Common myeloid progenitor, CD34-positive (primary cell): ENCODE data around the gene CHST7.
A peak's percentile ranks its signal among the peaks of the same experiment; 100 is the strongest.

Experiments
- CTCF ChIA-PET: fragments of 350-600 bp; sonication (Branson Sonifier 250); formaldehyde crosslinking; loops from one replicate; lab custom pipeline; 2021; ENCODE audit warnings: antibody characterized with exemption; lab: Charles Lee
- POLR2A ChIA-PET: fragments of 350-600 bp; sonication (Branson Sonifier 250); formaldehyde crosslinking; loops from one replicate; lab custom pipeline; 2021; ENCODE audit warnings: antibody characterized with exemption; lab: Charles Lee
- DNase-seq, 3 donors: peaks; one replicate each; pipeline versions ENCODE4 v3.0.0 to v3.0.0-alpha.2; 2013
- H3K27ac ChIP-seq, 2 experiments: 1 replicate in 1 of 2; 2 replicates in 1 of 2; pipeline ENCODE4 v1.7.0; 2013; ENCODE audit warnings: inconsistent platforms in 2 of 2, low read length in 2 of 2, mild to moderate bottlenecking in 2 of 2, low read depth in 1 of 2, moderate library complexity in 1 of 2; ENCODE audit not compliant: severe bottlenecking in 2 of 2, insufficient read depth in 1 of 2, poor library complexity in 1 of 2
- H3K27me3 ChIP-seq, 5 experiments: replicated peaks in 2 of 5; 1 replicate in 3 of 5; 2 replicates in 2 of 5; pipeline versions ENCODE4 v1.6.1 to v1.7.0; 2013; ENCODE audit warnings: low read length in 4 of 5, mild to moderate bottlenecking in 2 of 5, moderate library complexity in 2 of 5, inconsistent platforms in 1 of 5; ENCODE audit not compliant: insufficient read depth in 5 of 5, control insufficient read depth in 4 of 5
- H3K36me3 ChIP-seq, 4 experiments: 1 replicate in 2 of 4; 2 replicates in 2 of 4; pipeline versions ENCODE4 v1.6.1 to v1.7.0; 2013; ENCODE audit warnings: low read length in 3 of 4, control low read depth in 1 of 4, mild to moderate bottlenecking in 1 of 4; ENCODE audit not compliant: control insufficient read depth in 4 of 4, insufficient read depth in 4 of 4
- H3K4me1 ChIP-seq, 4 experiments: 1 replicate in 3 of 4; 2 replicates in 1 of 4; pipeline versions ENCODE4 v1.6.1 to v1.7.1; 2013; ENCODE audit warnings: low read length in 3 of 4, mild to moderate bottlenecking in 3 of 4, control low read depth in 1 of 4, inconsistent platforms in 1 of 4, moderate library complexity in 1 of 4; ENCODE audit not compliant: control insufficient read depth in 4 of 4, insufficient read depth in 4 of 4; ENCODE audit errors: control extremely low read depth in 1 of 4
- H3K4me3 ChIP-seq, 7 experiments: 1 replicate in 4 of 7; 2 replicates in 3 of 7; pipeline versions ENCODE4 v1.5.1 to v1.7.0; 2013; ENCODE audit warnings: mild to moderate bottlenecking in 7 of 7, low read length in 6 of 7, moderate library complexity in 6 of 7, inconsistent platforms in 2 of 7, low read depth in 2 of 7, control low read depth in 1 of 7; ENCODE audit not compliant: insufficient read depth in 4 of 7, control insufficient read depth in 1 of 7; ENCODE audit errors: extremely low read depth in 1 of 7
- H3K9me3 ChIP-seq, 5 experiments: 1 replicate in 4 of 5; 2 replicates in 1 of 5; pipeline versions ENCODE4 v1.6.1 to v1.7.1; 2013; ENCODE audit warnings: low read length in 4 of 5, mild to moderate bottlenecking in 2 of 5, inconsistent platforms in 1 of 5, low read depth in 1 of 5, moderate library complexity in 1 of 5; ENCODE audit not compliant: control insufficient read depth in 4 of 5, insufficient read depth in 2 of 5; ENCODE audit errors: control extremely low read depth in 1 of 5
- WGBS: methylation state at CpG from one replicate; pipeline ENCODE4 v1.1.5; 2013; ENCODE audit not compliant: insufficient coverage; 5-methylcytosine and 5-hydroxymethylcytosine counted together

The CHST7 gene

DNA sequence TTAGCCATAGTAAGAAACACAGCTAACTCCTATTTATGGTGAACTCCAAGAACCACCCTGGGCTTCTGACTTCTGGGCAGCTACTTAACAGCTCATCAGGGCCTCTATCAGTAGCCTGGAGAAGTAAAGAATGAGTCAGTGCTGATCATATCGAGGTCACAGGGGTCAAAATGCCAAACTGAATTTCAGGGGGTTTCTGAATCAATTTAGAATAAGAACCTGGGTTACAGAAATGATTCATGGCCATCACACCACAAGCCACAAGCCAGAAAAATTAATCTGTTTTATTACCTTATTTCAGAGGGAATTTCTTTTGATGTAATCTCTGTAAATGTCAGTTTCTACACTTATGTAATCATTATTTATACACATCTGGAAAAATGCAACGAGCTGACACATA, 64.4 kb downstream of the CHST7 start:
- Histone ChIP-seq H3K4me3 (no peak overlapping the region), H3K27me3 (peaks cover 0 to 4% (median 0%) of the 10 kb centered on the region in 5 experiments), H3K4me1 (no peaks in the 10 kb centered on the region), H3K36me3 (peaks cover 0 to 15% (median 2%) of the 10 kb centered on the region in 4 experiments), H3K27ac (no peak overlapping the region), H3K9me3 (no peaks in the 10 kb centered on the region)
- DNase-seq = peak in 2 of 3 donors; percentile 47 to 50
- POLR2A ChIA-PET = interaction anchor here (0.9 kb wide), 1 partner anchor 199 kb away, joined by 3 read pairs; the partner anchor contains the start of gene RP2
- CTCF ChIA-PET = interaction anchor here (1.3 to 1.6 kb wide), 3 partner anchors 10 to 70 kb away, joined by 3 to 4 read pairs (median 3); no protein-coding TSS in a partner anchor
- WGBS = 17% methylated on average over 1 of the region's 2 CpGs

DNA sequence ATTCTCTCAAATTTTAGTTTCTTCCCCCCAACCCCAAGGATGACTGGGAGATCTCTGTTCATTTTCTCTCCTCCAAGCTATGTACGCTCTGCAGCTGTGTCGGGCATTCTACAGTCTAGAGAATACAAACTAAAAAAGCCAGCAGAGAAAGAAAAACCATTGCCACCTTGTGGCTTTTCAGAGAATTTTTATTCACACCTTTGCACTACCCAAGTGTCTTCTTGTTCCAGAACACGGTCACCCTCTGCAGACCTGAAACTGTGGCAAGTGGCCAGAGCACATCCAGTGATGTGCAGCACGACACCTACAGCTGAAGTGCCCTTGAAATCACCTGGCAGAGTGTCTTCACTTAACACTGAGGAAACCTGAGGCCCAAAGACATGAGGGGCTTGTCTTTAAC, 68.6 kb downstream of the CHST7 start:
- Histone ChIP-seq H3K27ac (no peak overlapping the region), H3K36me3 (peaks cover 2 to 26% (median 4%) of the 10 kb centered on the region in 4 experiments), H3K4me3 (no peak overlapping the region), H3K4me1 (peaks cover 0 to 4% (median 0%) of the 10 kb centered on the region in 4 experiments), H3K9me3 (no peaks in the 10 kb centered on the region), H3K27me3 (peaks cover 0 to 7% (median 0%) of the 10 kb centered on the region in 5 experiments)
- ChIA-PET POLR2A (interaction anchor here (0.6 kb wide), 1 partner anchor 68 kb away, joined by 6 read pairs; no protein-coding TSS in a partner anchor), CTCF (interaction anchor here (0.6 to 1.9 kb wide), 9 partner anchors 13 to 260 kb away, joined by 3 to 16 read pairs (median 4); no protein-coding TSS in a partner anchor)
- DNase-seq = peak; percentile 13 to 50 (median 43)
- WGBS = 69% methylated on average over 4 of the region's 4 CpGs

DNA sequence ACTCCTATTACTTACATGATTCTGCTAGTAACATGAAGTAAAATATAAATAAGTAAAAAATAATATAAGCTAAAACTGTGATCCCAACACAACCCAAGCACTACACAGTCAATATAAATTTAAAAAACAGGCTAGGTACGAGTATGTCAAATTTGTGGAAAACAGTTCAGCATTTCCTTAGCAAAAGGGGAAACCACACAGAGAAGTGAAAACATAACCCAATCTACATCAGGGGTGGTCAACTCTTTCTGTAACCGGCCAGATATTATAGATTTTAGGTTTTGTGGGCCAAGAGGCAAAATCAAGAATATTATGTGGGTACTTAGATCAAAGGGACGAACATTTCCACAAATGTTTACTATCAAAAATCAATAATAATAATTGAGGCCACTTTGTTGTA, 70.1 kb downstream of the CHST7 start:
- CTCF ChIA-PET = no interaction called here

DNA sequence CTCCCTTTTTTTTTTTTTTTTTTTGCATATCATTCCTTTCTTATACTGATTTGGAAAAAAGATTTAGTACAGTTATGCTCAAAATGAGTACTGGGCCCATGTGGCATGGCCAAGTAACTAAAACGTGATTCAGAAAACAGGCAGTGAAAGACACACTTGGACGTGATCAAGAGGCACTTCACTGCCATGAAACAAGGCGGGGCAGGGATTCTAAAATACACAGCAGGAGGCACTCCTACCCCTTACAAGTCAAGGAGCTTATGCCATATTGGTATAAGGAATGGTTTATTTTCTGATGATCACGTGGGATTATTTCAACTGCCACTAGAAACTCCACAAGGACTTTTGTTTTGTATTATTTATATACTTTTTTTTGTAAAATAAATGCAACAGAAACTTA, 72.0 kb downstream of the CHST7 start:
- no peak overlapping the region for H3K27ac ChIP-seq
- ChIA-PET CTCF (interaction anchor here (0.9 kb wide), 2 partner anchors 89 to 91 kb away, joined by 3 read pairs; no protein-coding TSS in a partner anchor), POLR2A (no interaction called here)
- peaks cover 0 to 7% (median 0%) of the 10 kb centered on the region in 5 experiments for H3K27me3 ChIP-seq
- WGBS = 90% methylated on average over 2 of the region's 4 CpGs
- H3K4me1 ChIP-seq = peaks cover 7 to 27% (median 22%) of the 10 kb centered on the region in 4 experiments
- H3K36me3 ChIP-seq = peaks cover 2 to 31% (median 4%) of the 10 kb centered on the region in 4 experiments
- no peaks in the 10 kb centered on the region for H3K9me3 ChIP-seq
- H3K4me3 ChIP-seq = no peak overlapping the region
- no peak for DNase-seq

More for the DNA sequence above, 70.1 kb downstream of the CHST7 start:
- Histone ChIP-seq H3K4me3 (no peak overlapping the region), H3K27ac (no peak overlapping the region), H3K9me3 (no peaks in the 10 kb centered on the region), H3K4me1 (peaks cover 0 to 8% (median 4%) of the 10 kb centered on the region in 4 experiments), H3K27me3 (peaks cover 0 to 7% (median 0%) of the 10 kb centered on the region in 5 experiments), H3K36me3 (peaks cover 2 to 31% (median 5%) of the 10 kb centered on the region in 4 experiments)
- no peak for DNase-seq
- POLR2A ChIA-PET = no interaction called here
- 40% methylated on average over 1 of the region's 3 CpGs for WGBS

DNA sequence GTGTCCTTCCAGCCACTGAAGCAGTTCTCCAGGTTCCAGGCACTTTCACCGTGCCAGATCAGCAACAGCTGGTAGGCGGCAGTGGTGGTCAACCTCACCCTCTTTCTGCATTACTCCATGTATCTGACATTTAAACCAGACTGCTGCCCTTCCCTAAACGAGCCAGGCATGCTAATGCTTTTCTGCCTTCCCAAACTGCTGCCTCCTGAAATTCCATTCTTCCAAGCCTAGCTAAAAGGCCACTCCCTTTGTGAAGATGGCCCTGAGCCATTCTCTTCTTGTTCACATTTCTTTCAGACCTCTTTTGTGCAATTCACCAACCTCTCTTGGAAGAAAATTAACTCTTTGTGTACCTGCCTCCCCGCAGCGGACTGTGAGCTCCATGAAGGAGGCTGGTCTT, 73.7 kb downstream of the CHST7 start:
- ChIA-PET CTCF (interaction anchor here (1.0 to 1.1 kb wide), 2 partner anchors 10 to 91 kb away, joined by 3 read pairs; no protein-coding TSS in a partner anchor), POLR2A (no interaction called here)
- WGBS = 63% methylated on average over 5 of the region's 5 CpGs
- peaks cover 0 to 6% (median 0%) of the 10 kb centered on the region in 5 experiments for H3K27me3 ChIP-seq
- H3K27ac ChIP-seq = no peak overlapping the region
- peaks cover 2 to 26% (median 4%) of the 10 kb centered on the region in 4 experiments for H3K36me3 ChIP-seq
- H3K4me3 ChIP-seq = no peak overlapping the region
- no peaks in the 10 kb centered on the region for H3K9me3 ChIP-seq
- H3K4me1 ChIP-seq = peaks cover 7 to 33% (median 28%) of the 10 kb centered on the region in 4 experiments
- DNase-seq = no peak
